ENCODE data around the gene FAM210B. TPM values are rescaled to one million over a fixed set of nuclear protein-coding genes. Genes with fewer than 3 reads are reported as not detected.

The FAM210B gene
- total and polyA plus RNA-seq, 2 experiments from 2014 or later, result 15.4 to 16.2 TPM

DNA sequence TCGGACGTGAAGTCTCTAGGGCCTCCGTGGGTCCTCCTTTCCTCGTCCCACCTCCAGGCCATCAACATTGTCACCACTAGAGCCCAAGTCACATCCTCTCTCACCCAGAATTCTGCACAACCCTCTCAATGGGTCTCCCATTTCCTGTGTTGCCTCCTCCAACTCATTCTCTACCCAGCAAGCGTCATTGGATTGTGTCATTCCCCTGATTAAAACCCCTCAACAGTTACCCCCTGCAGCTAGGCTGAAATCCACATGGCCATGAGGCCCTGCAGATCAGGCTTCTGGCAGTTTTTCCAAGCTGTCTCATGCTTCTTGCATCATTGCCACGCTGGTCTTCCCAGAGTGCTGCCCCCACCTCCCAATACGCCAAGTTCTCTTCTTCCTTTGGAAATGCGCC lies 12.9 kb upstream of the FAM210B start:
- Mint-ChIP-seq H3K27me3 (ENCODE audit: insufficient read depth, low read depth, poor library complexity) (peaks cover 35% of the 10 kb centered on the region), H3K4me3 (no peak overlapping the region), H3K4me1 (peaks cover 16% of the 10 kb centered on the region), H3K9me3 (peaks cover 14% of the 10 kb centered on the region), H3K36me3 (ENCODE audit: low read depth) (no peaks in the 10 kb centered on the region), H3K27ac (no peak overlapping the region)
- H3K9me2 ChIP-seq (ENCODE audit: insufficient read depth), result no peaks in the 10 kb centered on the region
- H3K79me2 ChIP-seq (replicated peaks; ENCODE audit: insufficient read depth), result no peaks in the 10 kb centered on the region
- no peak overlapping the region for H2AFZ ChIP-seq
- H3F3A ChIP-seq (replicated peaks; ENCODE audit: low read depth), result no peaks in the 10 kb centered on the region
- H3K27me3 ChIP-seq (ENCODE audit: insufficient read depth), result peaks cover 73% of the 10 kb centered on the region
- ATAC-seq (no peak), DNase-seq (ENCODE audit: low spot score) (no peak)
- H3K27ac ChIP-seq (ENCODE audit: low read depth), result no peak overlapping the region
- peaks cover 16% of the 10 kb centered on the region for H3K4me1 ChIP-seq (ENCODE audit: insufficient read depth)
- H3K4me3 ChIP-seq, result no peak overlapping the region
- no peak overlapping the region for H3K4me2 ChIP-seq
- TF ChIP-seq, protein P1, sequence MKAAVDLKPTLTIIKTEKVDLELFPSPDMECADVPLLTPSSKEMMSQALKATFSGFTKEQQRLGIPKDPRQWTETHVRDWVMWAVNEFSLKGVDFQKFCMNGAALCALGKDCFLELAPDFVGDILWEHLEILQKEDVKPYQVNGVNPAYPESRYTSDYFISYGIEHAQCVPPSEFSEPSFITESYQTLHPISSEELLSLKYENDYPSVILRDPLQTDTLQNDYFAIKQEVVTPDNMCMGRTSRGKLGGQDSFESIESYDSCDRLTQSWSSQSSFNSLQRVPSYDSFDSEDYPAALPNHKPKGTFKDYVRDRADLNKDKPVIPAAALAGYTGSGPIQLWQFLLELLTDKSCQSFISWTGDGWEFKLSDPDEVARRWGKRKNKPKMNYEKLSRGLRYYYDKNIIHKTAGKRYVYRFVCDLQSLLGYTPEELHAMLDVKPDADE (IDR thresholded peaks at IDR 0.05), result no peak
- TF ChIP-seq CTCF (conservative IDR thresholded peaks at IDR 0.05; ENCODE audit: low read depth in 2 of 2) (no peak), EZH2phosphoT487 (IDR thresholded peaks at IDR 0.05; ENCODE audit: unreplicated experiment) (no peak), CREB1 (CRISPR knock-in tag; IDR thresholded peaks at IDR 0.05; ENCODE audit: low read depth) (no peak), STAT1 (IDR thresholded peaks at IDR 0.05; ENCODE audit: unreplicated experiment) (no peak), ZNF114 (CRISPR knock-in tag; IDR thresholded peaks at IDR 0.05) (no peak), POLR2AphosphoS5 (IDR thresholded peaks at IDR 0.05; ENCODE audit: low read depth) (no peak), EZH2 (IDR thresholded peaks at IDR 0.05; ENCODE audit: low read depth, unreplicated experiment) (no peak), NANOG (IDR thresholded peaks at IDR 0.05; ENCODE audit: borderline replicate concordance) (no peak), ZNF331 (CRISPR knock-in tag; IDR thresholded peaks at IDR 0.05; ENCODE audit: low read depth) (no peak), JUNB (IDR thresholded peaks at IDR 0.05; ENCODE audit: unreplicated experiment) (no peak)
- TF ChIP-seq, protein P2, sequence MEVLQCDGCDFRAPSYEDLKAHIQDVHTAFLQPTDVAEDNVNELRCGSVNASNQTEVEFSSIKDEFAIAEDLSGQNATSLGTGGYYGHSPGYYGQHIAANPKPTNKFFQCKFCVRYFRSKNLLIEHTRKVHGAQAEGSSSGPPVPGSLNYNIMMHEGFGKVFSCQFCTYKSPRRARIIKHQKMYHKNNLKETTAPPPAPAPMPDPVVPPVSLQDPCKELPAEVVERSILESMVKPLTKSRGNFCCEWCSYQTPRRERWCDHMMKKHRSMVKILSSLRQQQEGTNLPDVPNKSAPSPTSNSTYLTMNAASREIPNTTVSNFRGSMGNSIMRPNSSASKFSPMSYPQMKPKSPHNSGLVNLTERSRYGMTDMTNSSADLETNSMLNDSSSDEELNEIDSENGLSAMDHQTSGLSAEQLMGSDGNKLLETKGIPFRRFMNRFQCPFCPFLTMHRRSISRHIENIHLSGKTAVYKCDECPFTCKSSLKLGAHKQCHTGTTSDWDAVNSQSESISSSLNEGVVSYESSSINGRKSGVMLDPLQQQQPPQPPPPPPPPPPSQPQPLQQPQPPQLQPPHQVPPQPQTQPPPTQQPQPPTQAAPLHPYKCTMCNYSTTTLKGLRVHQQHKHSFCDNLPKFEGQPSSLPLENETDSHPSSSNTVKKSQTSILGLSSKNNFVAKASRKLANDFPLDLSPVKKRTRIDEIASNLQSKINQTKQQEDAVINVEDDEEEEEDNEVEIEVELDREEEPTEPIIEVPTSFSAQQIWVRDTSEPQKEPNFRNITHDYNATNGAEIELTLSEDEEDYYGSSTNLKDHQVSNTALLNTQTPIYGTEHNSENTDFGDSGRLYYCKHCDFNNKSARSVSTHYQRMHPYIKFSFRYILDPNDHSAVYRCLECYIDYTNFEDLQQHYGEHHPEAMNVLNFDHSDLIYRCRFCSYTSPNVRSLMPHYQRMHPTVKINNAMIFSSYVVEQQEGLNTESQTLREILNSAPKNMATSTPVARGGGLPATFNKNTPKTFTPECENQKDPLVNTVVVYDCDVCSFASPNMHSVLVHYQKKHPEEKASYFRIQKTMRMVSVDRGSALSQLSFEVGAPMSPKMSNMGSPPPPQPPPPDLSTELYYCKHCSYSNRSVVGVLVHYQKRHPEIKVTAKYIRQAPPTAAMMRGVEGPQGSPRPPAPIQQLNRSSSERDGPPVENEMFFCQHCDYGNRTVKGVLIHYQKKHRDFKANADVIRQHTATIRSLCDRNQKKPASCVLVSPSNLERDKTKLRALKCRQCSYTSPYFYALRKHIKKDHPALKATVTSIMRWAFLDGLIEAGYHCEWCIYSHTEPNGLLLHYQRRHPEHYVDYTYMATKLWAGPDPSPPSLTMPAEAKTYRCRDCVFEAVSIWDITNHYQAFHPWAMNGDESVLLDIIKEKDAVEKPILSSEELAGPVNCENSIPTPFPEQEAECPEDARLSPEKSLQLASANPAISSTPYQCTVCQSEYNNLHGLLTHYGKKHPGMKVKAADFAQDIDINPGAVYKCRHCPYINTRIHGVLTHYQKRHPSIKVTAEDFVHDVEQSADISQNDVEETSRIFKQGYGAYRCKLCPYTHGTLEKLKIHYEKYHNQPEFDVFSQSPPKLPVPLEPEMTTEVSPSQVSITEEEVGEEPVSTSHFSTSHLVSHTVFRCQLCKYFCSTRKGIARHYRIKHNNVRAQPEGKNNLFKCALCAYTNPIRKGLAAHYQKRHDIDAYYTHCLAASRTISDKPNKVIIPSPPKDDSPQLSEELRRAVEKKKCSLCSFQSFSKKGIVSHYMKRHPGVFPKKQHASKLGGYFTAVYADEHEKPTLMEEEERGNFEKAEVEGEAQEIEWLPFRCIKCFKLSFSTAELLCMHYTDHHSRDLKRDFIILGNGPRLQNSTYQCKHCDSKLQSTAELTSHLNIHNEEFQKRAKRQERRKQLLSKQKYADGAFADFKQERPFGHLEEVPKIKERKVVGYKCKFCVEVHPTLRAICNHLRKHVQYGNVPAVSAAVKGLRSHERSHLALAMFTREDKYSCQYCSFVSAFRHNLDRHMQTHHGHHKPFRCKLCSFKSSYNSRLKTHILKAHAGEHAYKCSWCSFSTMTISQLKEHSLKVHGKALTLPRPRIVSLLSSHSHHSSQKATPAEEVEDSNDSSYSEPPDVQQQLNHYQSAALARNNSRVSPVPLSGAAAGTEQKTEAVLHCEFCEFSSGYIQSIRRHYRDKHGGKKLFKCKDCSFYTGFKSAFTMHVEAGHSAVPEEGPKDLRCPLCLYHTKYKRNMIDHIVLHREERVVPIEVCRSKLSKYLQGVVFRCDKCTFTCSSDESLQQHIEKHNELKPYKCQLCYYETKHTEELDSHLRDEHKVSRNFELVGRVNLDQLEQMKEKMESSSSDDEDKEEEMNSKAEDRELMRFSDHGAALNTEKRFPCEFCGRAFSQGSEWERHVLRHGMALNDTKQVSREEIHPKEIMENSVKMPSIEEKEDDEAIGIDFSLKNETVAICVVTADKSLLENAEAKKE (CRISPR knock-in tag; IDR thresholded peaks at IDR 0.05), result no peak
- TF ChIP-seq, protein P3, sequence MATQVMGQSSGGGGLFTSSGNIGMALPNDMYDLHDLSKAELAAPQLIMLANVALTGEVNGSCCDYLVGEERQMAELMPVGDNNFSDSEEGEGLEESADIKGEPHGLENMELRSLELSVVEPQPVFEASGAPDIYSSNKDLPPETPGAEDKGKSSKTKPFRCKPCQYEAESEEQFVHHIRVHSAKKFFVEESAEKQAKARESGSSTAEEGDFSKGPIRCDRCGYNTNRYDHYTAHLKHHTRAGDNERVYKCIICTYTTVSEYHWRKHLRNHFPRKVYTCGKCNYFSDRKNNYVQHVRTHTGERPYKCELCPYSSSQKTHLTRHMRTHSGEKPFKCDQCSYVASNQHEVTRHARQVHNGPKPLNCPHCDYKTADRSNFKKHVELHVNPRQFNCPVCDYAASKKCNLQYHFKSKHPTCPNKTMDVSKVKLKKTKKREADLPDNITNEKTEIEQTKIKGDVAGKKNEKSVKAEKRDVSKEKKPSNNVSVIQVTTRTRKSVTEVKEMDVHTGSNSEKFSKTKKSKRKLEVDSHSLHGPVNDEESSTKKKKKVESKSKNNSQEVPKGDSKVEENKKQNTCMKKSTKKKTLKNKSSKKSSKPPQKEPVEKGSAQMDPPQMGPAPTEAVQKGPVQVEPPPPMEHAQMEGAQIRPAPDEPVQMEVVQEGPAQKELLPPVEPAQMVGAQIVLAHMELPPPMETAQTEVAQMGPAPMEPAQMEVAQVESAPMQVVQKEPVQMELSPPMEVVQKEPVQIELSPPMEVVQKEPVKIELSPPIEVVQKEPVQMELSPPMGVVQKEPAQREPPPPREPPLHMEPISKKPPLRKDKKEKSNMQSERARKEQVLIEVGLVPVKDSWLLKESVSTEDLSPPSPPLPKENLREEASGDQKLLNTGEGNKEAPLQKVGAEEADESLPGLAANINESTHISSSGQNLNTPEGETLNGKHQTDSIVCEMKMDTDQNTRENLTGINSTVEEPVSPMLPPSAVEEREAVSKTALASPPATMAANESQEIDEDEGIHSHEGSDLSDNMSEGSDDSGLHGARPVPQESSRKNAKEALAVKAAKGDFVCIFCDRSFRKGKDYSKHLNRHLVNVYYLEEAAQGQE (IDR thresholded peaks at IDR 0.05; ENCODE audit: unreplicated experiment), result no peak
- no peaks in the 10 kb centered on the region for H4K20me1 ChIP-seq (replicated peaks; ENCODE audit: insufficient read depth)
- no peaks in the 10 kb centered on the region for H3K36me3 ChIP-seq (ENCODE audit: insufficient read depth)
